A673 (cell line): ENCODE results near the gene AKTIP. TPM values are rescaled to one million over a fixed set of nuclear protein-coding genes. Genes with fewer than 3 reads are reported as not detected.
A peak's percentile ranks its signal among the peaks of the same experiment; 100 is the strongest.

Experiments used
- BruUV-seq: library from RNA; stranded (reverse); fragments of 400-500 nt; replicated peaks from 2 replicates; lab custom pipeline; 2021; lab: Mats Ljungman, UMichigan
- CTCF ChIA-PET: fragments of 300-600 bp; sonication (Branson Sonifier 250); formaldehyde crosslinking; loops from one replicate; lab custom pipeline; 2022; ENCODE audit warnings: antibody characterized with exemption; lab: Charles Lee
- POLR2A ChIA-PET: fragments of 300-600 bp; sonication (Branson Sonifier 250); formaldehyde crosslinking; loops from one replicate; lab custom pipeline; 2022; ENCODE audit warnings: antibody characterized with exemption; ENCODE audit not compliant: low non-redundant PET; lab: Charles Lee
- DNase-seq: peaks from one replicate; pipeline ENCODE4 v3.0.0-alpha.2; 2015; ENCODE audit warnings: low spot score
- H3K27ac ChIP-seq: fragments of 200-600 bp; sonication (generic); 2 replicates; pipeline ENCODE4 v1.5.1; 2016; ENCODE audit warnings: mixed run types, low read depth, mild to moderate bottlenecking, mixed read lengths, antibody characterized with exemption, low read length; ENCODE audit not compliant: poor library complexity, severe bottlenecking
- H3K27me3 ChIP-seq: fragments of 200-600 bp; sonication (generic); replicated peaks from 2 replicates; pipeline ENCODE4 v1.6.1; 2017; ENCODE audit warnings: mixed run types, low read depth, mild to moderate bottlenecking, mixed read lengths, antibody characterized with exemption, low read length; ENCODE audit not compliant: insufficient read depth, poor library complexity
- H3K36me3 ChIP-seq: fragments of 200-600 bp; sonication (generic); 2 replicates; pipeline ENCODE4 v1.6.1; 2016; ENCODE audit warnings: mixed run types, mild to moderate bottlenecking, mixed read lengths, antibody characterized with exemption, low read length; ENCODE audit not compliant: insufficient read depth, poor library complexity, severe bottlenecking
- H3K4me1 ChIP-seq: fragments of 200-600 bp; sonication (generic); 2 replicates; pipeline ENCODE4 v1.6.1; 2017; ENCODE audit warnings: mixed run types, mild to moderate bottlenecking, mixed read lengths, antibody characterized with exemption, low read length; ENCODE audit not compliant: insufficient read depth, poor library complexity, severe bottlenecking
- H3K4me3 ChIP-seq: fragments of 200-600 bp; sonication (generic); 2 replicates; pipeline ENCODE4 v1.5.1; 2016; ENCODE audit warnings: low read depth, mixed run types, mild to moderate bottlenecking, mixed read lengths, low read length; ENCODE audit not compliant: poor library complexity, severe bottlenecking
- H3K9me3 ChIP-seq: fragments of 200-600 bp; sonication (generic); 2 replicates; pipeline ENCODE4 v1.6.1; 2016; ENCODE audit warnings: mixed run types, low read depth, mild to moderate bottlenecking, mixed read lengths, antibody characterized with exemption, low read length; ENCODE audit not compliant: poor library complexity, severe bottlenecking
- EZH2 ChIP-seq: fragments of 200-600 bp; sonication (generic); IDR thresholded peaks from 2 replicates; pipeline ENCODE4 v1.6.1; 2017; ENCODE audit warnings: borderline replicate concordance, low read depth, mild to moderate bottlenecking, mixed read lengths, antibody characterized with exemption, low read length; ENCODE audit not compliant: poor library complexity, severe bottlenecking
- intact Hi-C: fragments of 100-400 bp; cut with micrococcal nuclease; formaldehyde crosslinking; loops from one replicate; pipeline ENCODE4 v1.10.0; 2022; ENCODE audit not compliant: unreplicated experiment
- total RNA-seq: library from RNA; stranded (reverse); gene quantifications from 2 replicates; pipeline ENCODE4 v1.2.3, GENCODE V29; 2021
- TF ChIP-seq, protein P1 (sequence below): fragments of 300-800, 200-600 bp; sonication (generic); conservative IDR thresholded peaks from 2 replicates; pipeline ENCODE4 v1.5.1; 2017; ENCODE audit warnings: low read depth, mild to moderate bottlenecking, antibody characterized with exemption, low read length, moderate library complexity, mixed read lengths

AKTIP gene
- total RNA-seq, 1 experiment from 2014 or later = 15.0 TPM

- Histone ChIP-seq H3K9me3 (no peaks in the 10 kb centered on the region), H3K36me3 (no peaks in the 10 kb centered on the region), H3K27me3 (no peaks in the 10 kb centered on the region), H3K27ac (peak overlapping the region; percentile 9), H3K4me3 (peak overlapping the region; percentile 62), H3K4me1 (peaks cover 10% of the 10 kb centered on the region)
- ChIA-PET CTCF (no interaction called here), POLR2A (no interaction called here)
- intact Hi-C loops = loop anchor here (10.0 kb wide), 1 partner anchor 449 kb away; the partner anchor contains the start of genes CHD9 and CHD9NB
- TSS peak; percentile 95 for BruUV-seq
- TF ChIP-seq EZH2 = no peak
- TF ChIP-seq, protein P1, sequence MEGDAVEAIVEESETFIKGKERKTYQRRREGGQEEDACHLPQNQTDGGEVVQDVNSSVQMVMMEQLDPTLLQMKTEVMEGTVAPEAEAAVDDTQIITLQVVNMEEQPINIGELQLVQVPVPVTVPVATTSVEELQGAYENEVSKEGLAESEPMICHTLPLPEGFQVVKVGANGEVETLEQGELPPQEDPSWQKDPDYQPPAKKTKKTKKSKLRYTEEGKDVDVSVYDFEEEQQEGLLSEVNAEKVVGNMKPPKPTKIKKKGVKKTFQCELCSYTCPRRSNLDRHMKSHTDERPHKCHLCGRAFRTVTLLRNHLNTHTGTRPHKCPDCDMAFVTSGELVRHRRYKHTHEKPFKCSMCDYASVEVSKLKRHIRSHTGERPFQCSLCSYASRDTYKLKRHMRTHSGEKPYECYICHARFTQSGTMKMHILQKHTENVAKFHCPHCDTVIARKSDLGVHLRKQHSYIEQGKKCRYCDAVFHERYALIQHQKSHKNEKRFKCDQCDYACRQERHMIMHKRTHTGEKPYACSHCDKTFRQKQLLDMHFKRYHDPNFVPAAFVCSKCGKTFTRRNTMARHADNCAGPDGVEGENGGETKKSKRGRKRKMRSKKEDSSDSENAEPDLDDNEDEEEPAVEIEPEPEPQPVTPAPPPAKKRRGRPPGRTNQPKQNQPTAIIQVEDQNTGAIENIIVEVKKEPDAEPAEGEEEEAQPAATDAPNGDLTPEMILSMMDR = no peak
- DNase-seq = peak; percentile 35
Observed at GRCh38 chr16:53503991-53504663, 1.1 kb upstream of the AKTIP start.

- peaks cover 10% of the 10 kb centered on the region for H3K4me1 ChIP-seq
- H3K27ac ChIP-seq = peak overlapping the region; percentile 75
- BruUV-seq = no TSS peak
- H3K9me3 ChIP-seq = no peaks in the 10 kb centered on the region
- intact Hi-C loops = loop anchor here (10.0 kb wide), 1 partner anchor 449 kb away; the partner anchor contains the start of genes CHD9 and CHD9NB
- DNase-seq = peak; percentile 100
- H3K27me3 ChIP-seq = no peaks in the 10 kb centered on the region
- TF ChIP-seq, protein P1 = no peak
- TF ChIP-seq EZH2 = no peak
- CTCF ChIA-PET = no interaction called here
- no peaks in the 10 kb centered on the region for H3K36me3 ChIP-seq
- peak overlapping the region; percentile 90 for H3K4me3 ChIP-seq
- POLR2A ChIA-PET = interaction anchor here (1.0 kb wide), 1 partner anchor 113 kb away, joined by 5 read pairs; no protein-coding TSS in a partner anchor
Observed at GRCh38 chr16:53503270-53503923, 388 bp upstream of the AKTIP start.

DNA sequence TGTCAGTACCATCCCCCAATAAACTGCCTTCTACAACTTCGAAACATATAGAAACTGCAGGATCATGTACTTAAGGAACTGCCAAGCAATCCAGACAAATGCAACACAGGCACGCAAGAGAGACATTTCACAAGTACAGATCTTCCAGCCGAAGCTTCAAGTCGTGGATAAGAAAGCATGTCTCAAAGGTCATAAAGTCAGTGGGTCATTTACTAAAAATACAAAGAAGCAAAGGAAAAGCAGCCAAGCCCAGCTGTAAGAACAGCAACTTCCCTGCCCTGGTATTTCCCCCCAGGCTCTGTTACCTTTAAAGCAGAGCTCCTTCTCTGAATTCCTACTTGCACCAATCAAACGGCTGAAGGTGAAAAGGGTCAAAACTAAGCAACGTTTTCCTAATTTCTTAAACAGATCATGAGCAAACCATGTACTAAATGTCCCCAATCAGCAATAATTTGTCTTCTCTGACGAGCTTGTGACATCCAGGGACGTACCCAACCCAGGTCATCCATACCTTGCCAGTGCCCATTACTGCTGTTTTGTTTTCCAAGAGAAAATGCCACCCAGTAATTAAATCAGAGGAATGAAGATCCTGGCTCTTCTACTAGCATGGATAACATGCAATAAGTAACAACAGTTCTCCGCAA is 1.7 kb downstream of the AKTIP start:
- Histone ChIP-seq H3K4me1 (peaks cover 10% of the 10 kb centered on the region), H3K9me3 (no peaks in the 10 kb centered on the region), H3K27ac (no peak overlapping the region), H3K36me3 (peaks cover 5% of the 10 kb centered on the region), H3K4me3 (peak overlapping the region; percentile 90), H3K27me3 (no peaks in the 10 kb centered on the region)
- TF ChIP-seq, protein P1 = no peak
- TF ChIP-seq EZH2 = no peak
- POLR2A ChIA-PET = no interaction called here
- DNase-seq = no peak
- CTCF ChIA-PET = interaction anchor here (0.6 kb wide), 1 partner anchor 35 kb away, joined by 3 read pairs; no protein-coding TSS in a partner anchor
- intact Hi-C loops = loop anchor here (10.0 kb wide), 1 partner anchor 447 kb away; the partner anchor contains the start of genes CHD9 and CHD9NB
- no TSS peak for BruUV-seq
